PFSK-1 (cell line): ENCODE data around the gene RBM20.

Experiments used
- POLR2AphosphoS5 ChIP-seq: IDR thresholded peaks from 2 replicates; pipeline ENCODE4 v1.6.1; 2012; ENCODE audit warnings: low read depth, mild to moderate bottlenecking, control low read depth, low read length, moderate library complexity
- SIN3A ChIP-seq: IDR thresholded peaks from 2 replicates; pipeline ENCODE4 v1.6.1; 2012; ENCODE audit warnings: mild to moderate bottlenecking, low read length, moderate library complexity, borderline replicate concordance; ENCODE audit not compliant: insufficient read depth
- TAF1 ChIP-seq: IDR thresholded peaks from 2 replicates; pipeline ENCODE4 v1.6.1; 2012; ENCODE audit warnings: low read length, control low read depth, borderline replicate concordance; ENCODE audit not compliant: insufficient read depth
- TF ChIP-seq, protein P1 (sequence below), 2 experiments: IDR thresholded peaks; 2 replicates each; pipeline versions ENCODE4 v1.6.1 to v1.8.0; 2011 to 2012; ENCODE audit warnings: low read depth in 2 of 2, low read length in 2 of 2, control low read depth in 1 of 2, inconsistent platforms in 1 of 2, mild to moderate bottlenecking in 1 of 2, moderate library complexity in 1 of 2; ENCODE audit not compliant: insufficient read depth in 1 of 2

DNA sequence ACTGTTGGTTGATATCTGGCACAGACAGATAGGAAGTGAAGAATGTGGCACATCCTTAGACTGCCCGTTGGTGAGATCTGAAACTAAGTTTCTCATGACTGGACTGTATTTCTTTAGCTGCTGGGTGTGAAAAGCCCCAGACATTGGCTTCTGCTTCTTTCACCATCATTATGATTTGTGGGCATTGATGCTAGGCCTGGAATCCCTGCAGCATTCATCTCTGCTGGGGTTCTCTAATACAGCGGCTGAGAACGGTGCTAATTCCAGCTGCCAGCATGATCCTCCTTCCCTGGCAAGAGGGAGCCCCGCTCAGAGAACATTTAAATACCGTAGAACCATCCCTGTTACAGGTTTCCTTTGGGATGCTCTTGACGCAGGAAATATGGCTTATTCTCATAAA is 26.2 kb downstream of the RBM20 start:
- TF ChIP-seq TAF1, result no peak
- TF ChIP-seq, protein P1, sequence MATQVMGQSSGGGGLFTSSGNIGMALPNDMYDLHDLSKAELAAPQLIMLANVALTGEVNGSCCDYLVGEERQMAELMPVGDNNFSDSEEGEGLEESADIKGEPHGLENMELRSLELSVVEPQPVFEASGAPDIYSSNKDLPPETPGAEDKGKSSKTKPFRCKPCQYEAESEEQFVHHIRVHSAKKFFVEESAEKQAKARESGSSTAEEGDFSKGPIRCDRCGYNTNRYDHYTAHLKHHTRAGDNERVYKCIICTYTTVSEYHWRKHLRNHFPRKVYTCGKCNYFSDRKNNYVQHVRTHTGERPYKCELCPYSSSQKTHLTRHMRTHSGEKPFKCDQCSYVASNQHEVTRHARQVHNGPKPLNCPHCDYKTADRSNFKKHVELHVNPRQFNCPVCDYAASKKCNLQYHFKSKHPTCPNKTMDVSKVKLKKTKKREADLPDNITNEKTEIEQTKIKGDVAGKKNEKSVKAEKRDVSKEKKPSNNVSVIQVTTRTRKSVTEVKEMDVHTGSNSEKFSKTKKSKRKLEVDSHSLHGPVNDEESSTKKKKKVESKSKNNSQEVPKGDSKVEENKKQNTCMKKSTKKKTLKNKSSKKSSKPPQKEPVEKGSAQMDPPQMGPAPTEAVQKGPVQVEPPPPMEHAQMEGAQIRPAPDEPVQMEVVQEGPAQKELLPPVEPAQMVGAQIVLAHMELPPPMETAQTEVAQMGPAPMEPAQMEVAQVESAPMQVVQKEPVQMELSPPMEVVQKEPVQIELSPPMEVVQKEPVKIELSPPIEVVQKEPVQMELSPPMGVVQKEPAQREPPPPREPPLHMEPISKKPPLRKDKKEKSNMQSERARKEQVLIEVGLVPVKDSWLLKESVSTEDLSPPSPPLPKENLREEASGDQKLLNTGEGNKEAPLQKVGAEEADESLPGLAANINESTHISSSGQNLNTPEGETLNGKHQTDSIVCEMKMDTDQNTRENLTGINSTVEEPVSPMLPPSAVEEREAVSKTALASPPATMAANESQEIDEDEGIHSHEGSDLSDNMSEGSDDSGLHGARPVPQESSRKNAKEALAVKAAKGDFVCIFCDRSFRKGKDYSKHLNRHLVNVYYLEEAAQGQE (IDR thresholded peaks at IDR 0.05; ENCODE audit: insufficient read depth in 1 of 2, low read depth in 2 of 2, low read length in 2 of 2), result no peak
- no peak for TF ChIP-seq SIN3A
- no peak for TF ChIP-seq POLR2AphosphoS5
